H9 (cell line): ENCODE measurements around the gene WDR37. TPM values are rescaled to one million over a fixed set of nuclear protein-coding genes. Genes with fewer than 3 reads are reported as not detected.

Experiments used
- DNase-seq: peaks from one replicate; pipeline ENCODE4 v3.0.0-alpha.2; 2017
- H2AFZ ChIP-seq: one replicate; pipeline ENCODE4 v1.6.1; 2013; ENCODE audit warnings: mild to moderate bottlenecking, low read length, control low read depth, moderate library complexity
- H2AK5ac ChIP-seq: 2 replicates; pipeline ENCODE4 v1.6.1; 2013; ENCODE audit warnings: low read length, control low read depth, mixed read lengths; ENCODE audit not compliant: insufficient read length
- H2BK120ac ChIP-seq: one replicate; pipeline ENCODE4 v1.6.1; 2013; ENCODE audit warnings: low read depth, mild to moderate bottlenecking, low read length, control low read depth, inconsistent platforms; ENCODE audit not compliant: poor library complexity, severe bottlenecking
- H2BK12ac ChIP-seq: 2 replicates; pipeline ENCODE4 v1.6.1; 2013; ENCODE audit warnings: low read length, control low read depth, mixed read lengths, low read depth; ENCODE audit not compliant: insufficient read length
- H2BK15ac ChIP-seq: 2 replicates; pipeline ENCODE4 v1.6.1; 2013; ENCODE audit warnings: low read depth, low read length, control low read depth
- H2BK20ac ChIP-seq: one replicate; pipeline ENCODE4 v1.6.1; 2013; ENCODE audit warnings: low read depth, mild to moderate bottlenecking, low read length, control low read depth, inconsistent platforms; ENCODE audit not compliant: poor library complexity, severe bottlenecking
- H2BK5ac ChIP-seq: 2 replicates; pipeline ENCODE4 v1.6.1; 2013; ENCODE audit warnings: low read length, control low read depth, mixed read lengths; ENCODE audit not compliant: insufficient read length
- H3K14ac ChIP-seq: 2 replicates; pipeline ENCODE4 v1.6.1; 2013; ENCODE audit warnings: low read length, control low read depth; ENCODE audit not compliant: insufficient read depth
- H3K18ac ChIP-seq: 2 replicates; pipeline ENCODE4 v1.6.1; 2013; ENCODE audit warnings: low read depth, mild to moderate bottlenecking, mixed read lengths, low read length, control low read depth; ENCODE audit not compliant: insufficient read length
- H3K23ac ChIP-seq: 2 replicates; pipeline ENCODE4 v1.6.1; 2013; ENCODE audit warnings: low read length, control low read depth, mixed read lengths, low read depth; ENCODE audit not compliant: insufficient read length
- H3K23me2 ChIP-seq: 2 replicates; pipeline ENCODE4 v1.6.1; 2013; ENCODE audit warnings: low read depth, mild to moderate bottlenecking, mixed read lengths, low read length, control low read depth; ENCODE audit not compliant: insufficient read length, poor library complexity, severe bottlenecking
- H3K27ac ChIP-seq: 2 replicates; pipeline ENCODE4 v1.5.1; 2013; ENCODE audit warnings: low read length, control low read depth, mixed read lengths, low read depth; ENCODE audit not compliant: insufficient read length
- H3K27me3 ChIP-seq: 2 replicates; pipeline ENCODE4 v1.6.1; 2013; ENCODE audit warnings: low read length, control low read depth, inconsistent platforms; ENCODE audit not compliant: insufficient read depth
- H3K4ac ChIP-seq: 2 replicates; pipeline ENCODE4 v1.6.1; 2013; ENCODE audit warnings: low read depth, mild to moderate bottlenecking, control low read depth, inconsistent platforms, low read length, moderate library complexity
- H3K4me1 ChIP-seq: 2 replicates; pipeline ENCODE4 v1.6.1; 2013; ENCODE audit warnings: low read length, control low read depth, inconsistent platforms; ENCODE audit not compliant: insufficient read depth
- H3K4me2 ChIP-seq: 2 replicates; pipeline ENCODE4 v1.6.1; 2013; ENCODE audit warnings: low read length, control low read depth, mixed read lengths; ENCODE audit not compliant: insufficient read length, insufficient read depth
- H3K56ac ChIP-seq: 2 replicates; pipeline ENCODE4 v1.6.1; 2013; ENCODE audit warnings: low read depth, mild to moderate bottlenecking, mixed read lengths, low read length, control low read depth; ENCODE audit not compliant: insufficient read length
- H3K79me1 ChIP-seq: 2 replicates; pipeline ENCODE4 v1.6.1; 2013; ENCODE audit warnings: low read depth, mild to moderate bottlenecking, moderate library complexity, low read length, control low read depth, inconsistent platforms; ENCODE audit not compliant: insufficient read depth, poor library complexity, severe bottlenecking
- H3K79me2 ChIP-seq: 2 replicates; pipeline ENCODE4 v1.6.1; 2013; ENCODE audit warnings: low read length, control low read depth, inconsistent platforms; ENCODE audit not compliant: insufficient read depth
- H3K9ac ChIP-seq: 2 replicates; pipeline ENCODE4 v1.6.1; 2013; ENCODE audit warnings: low read length, control low read depth, mixed read lengths; ENCODE audit not compliant: insufficient read length; ENCODE audit errors: extremely low read depth
- H3K9me3 ChIP-seq: one replicate; pipeline ENCODE4 v1.6.1; 2013; ENCODE audit warnings: low read depth, low read length, inconsistent platforms; ENCODE audit not compliant: control insufficient read depth
- H3T11ph ChIP-seq: one replicate; pipeline ENCODE4 v1.6.1; 2013; ENCODE audit warnings: mild to moderate bottlenecking, low read length, control low read depth, inconsistent platforms
- H4K20me1 ChIP-seq: one replicate; pipeline ENCODE4 v1.6.1; 2013; ENCODE audit not compliant: control insufficient read depth, insufficient read length, insufficient read depth
- H4K5ac ChIP-seq: 2 replicates; pipeline ENCODE4 v1.6.1; 2013; ENCODE audit warnings: low read depth, mild to moderate bottlenecking, mixed read lengths, low read length, control low read depth; ENCODE audit not compliant: insufficient read length
- H4K8ac ChIP-seq: replicated peaks from 2 replicates; pipeline ENCODE4 v1.6.1; 2013; ENCODE audit warnings: low read length, control low read depth, mixed read lengths, low read depth; ENCODE audit not compliant: insufficient read length
- H4K91ac ChIP-seq: 2 replicates; pipeline ENCODE4 v1.6.1; 2013; ENCODE audit warnings: low read depth, mild to moderate bottlenecking, moderate library complexity, mixed read lengths, low read length, control low read depth; ENCODE audit not compliant: insufficient read length
- H3K27ac Mint-ChIP-seq, 3 experiments: 2 replicates in 2 of 3; 3 replicates in 1 of 3; pipeline ENCODE4 v1.8.0; 2020 to 2021; ENCODE audit warnings: mixed read lengths in 3 of 3, mild to moderate bottlenecking in 1 of 3, moderate library complexity in 1 of 3
- H3K27me3 Mint-ChIP-seq: 2 replicates; pipeline ENCODE4 v1.8.0; 2021; ENCODE audit warnings: low read depth, mild to moderate bottlenecking, moderate library complexity, mixed read lengths
- H3K36me3 Mint-ChIP-seq, 3 experiments: 2 replicates in 2 of 3; 3 replicates in 1 of 3; pipeline ENCODE4 v1.8.0; 2020 to 2021; ENCODE audit warnings: low read depth in 3 of 3, mixed read lengths in 3 of 3; ENCODE audit not compliant: insufficient read depth in 1 of 3
- H3K4me1 Mint-ChIP-seq, 2 experiments: 2 replicates each; pipeline ENCODE4 v1.8.0; 2020; ENCODE audit warnings: mixed read lengths in 2 of 2
- H3K4me3 Mint-ChIP-seq, 2 experiments: 2 replicates in 1 of 2; 3 replicates in 1 of 2; pipeline ENCODE4 v1.8.0; 2020 to 2021; ENCODE audit warnings: mild to moderate bottlenecking in 2 of 2, mixed read lengths in 2 of 2, moderate library complexity in 1 of 2
- H3K9me3 Mint-ChIP-seq, 2 experiments: 2 replicates in 1 of 2; 3 replicates in 1 of 2; pipeline ENCODE4 v1.8.0; 2020; ENCODE audit warnings: mild to moderate bottlenecking in 2 of 2, mixed read lengths in 2 of 2, moderate library complexity in 1 of 2
- WGBS: extraction: QIAGEN DNeasy Blood & Tissue Kit; methylation state at CpG from one replicate; pipeline ENCODE4 v1.1.7; 2013; ENCODE audit warnings: missing lambda C conversion rate, low lambda C conversion rate, mixed read lengths; ENCODE audit not compliant: insufficient read length; ENCODE audit errors: extremely low coverage; 5-methylcytosine and 5-hydroxymethylcytosine counted together
- total RNA-seq: library from RNA; stranded (reverse); gene quantifications from 2 replicates; pipeline ENCODE4 v1.2.1, GENCODE V29; 2021
- TF ChIP-seq, protein P1 (sequence below): fragments of 200-600 bp; sonication (generic); conservative IDR thresholded peaks from 3 replicates; pipeline ENCODE4 v1.8.0; 2021; ENCODE audit warnings: antibody characterized with exemption, mild to moderate bottlenecking

The WDR37 gene
- total RNA-seq, 1 experiment from 2014 or later: 13.1 TPM

DNA sequence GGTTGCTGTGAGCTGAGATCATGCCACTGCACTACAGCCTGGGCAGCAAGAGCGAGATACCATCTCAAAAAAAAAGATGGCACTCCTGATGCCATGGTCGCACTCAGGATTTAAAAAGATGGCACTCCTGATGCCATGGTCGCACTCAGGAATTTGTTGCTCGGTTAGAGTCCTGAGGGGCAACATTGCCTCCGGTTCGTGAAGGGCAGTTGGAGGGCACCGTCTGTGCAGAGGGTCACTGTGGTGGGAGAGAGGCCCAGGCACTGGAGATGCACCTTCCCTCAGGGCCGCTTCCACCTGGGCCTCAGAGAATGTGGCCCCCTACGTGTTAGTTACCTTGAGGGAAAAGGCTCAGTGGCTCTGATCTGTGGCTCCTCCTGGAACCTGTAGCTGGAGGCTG, 49.6 kb upstream of the WDR37 start:
- no peak overlapping the region for H2BK12ac ChIP-seq
- H3K9ac ChIP-seq: no peak overlapping the region
- H3K18ac ChIP-seq: no peak overlapping the region
- no peak overlapping the region for H4K8ac ChIP-seq
- H3K9me3 Mint-ChIP-seq: no peaks in the 10 kb centered on the region
- no peak overlapping the region for H2BK120ac ChIP-seq
- H2AK5ac ChIP-seq: no peak overlapping the region
- no peaks in the 10 kb centered on the region for H3K4me1 ChIP-seq
- no peak overlapping the region for H3K27ac ChIP-seq
- no peak overlapping the region for H3K4me3 Mint-ChIP-seq
- H3K36me3 Mint-ChIP-seq: peaks cover 75 to 96% (median 94%) of the 10 kb centered on the region in 3 experiments
- no peaks in the 10 kb centered on the region for H3K79me1 ChIP-seq
- H2AFZ ChIP-seq: no peak overlapping the region
- H4K91ac ChIP-seq: no peak overlapping the region
- H2BK15ac ChIP-seq: no peak overlapping the region
- no peaks in the 10 kb centered on the region for H3K9me3 ChIP-seq
- TF ChIP-seq, protein P1, sequence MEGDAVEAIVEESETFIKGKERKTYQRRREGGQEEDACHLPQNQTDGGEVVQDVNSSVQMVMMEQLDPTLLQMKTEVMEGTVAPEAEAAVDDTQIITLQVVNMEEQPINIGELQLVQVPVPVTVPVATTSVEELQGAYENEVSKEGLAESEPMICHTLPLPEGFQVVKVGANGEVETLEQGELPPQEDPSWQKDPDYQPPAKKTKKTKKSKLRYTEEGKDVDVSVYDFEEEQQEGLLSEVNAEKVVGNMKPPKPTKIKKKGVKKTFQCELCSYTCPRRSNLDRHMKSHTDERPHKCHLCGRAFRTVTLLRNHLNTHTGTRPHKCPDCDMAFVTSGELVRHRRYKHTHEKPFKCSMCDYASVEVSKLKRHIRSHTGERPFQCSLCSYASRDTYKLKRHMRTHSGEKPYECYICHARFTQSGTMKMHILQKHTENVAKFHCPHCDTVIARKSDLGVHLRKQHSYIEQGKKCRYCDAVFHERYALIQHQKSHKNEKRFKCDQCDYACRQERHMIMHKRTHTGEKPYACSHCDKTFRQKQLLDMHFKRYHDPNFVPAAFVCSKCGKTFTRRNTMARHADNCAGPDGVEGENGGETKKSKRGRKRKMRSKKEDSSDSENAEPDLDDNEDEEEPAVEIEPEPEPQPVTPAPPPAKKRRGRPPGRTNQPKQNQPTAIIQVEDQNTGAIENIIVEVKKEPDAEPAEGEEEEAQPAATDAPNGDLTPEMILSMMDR: no peak
- H3K27ac Mint-ChIP-seq: no peak overlapping the region
- no peaks in the 10 kb centered on the region for H3K79me2 ChIP-seq
- no peaks in the 10 kb centered on the region; the same call in 1 of the 2 replicates for H3K27me3 Mint-ChIP-seq
- no peak overlapping the region for H2BK5ac ChIP-seq
- H3K56ac ChIP-seq: no peak overlapping the region
- no peaks in the 10 kb centered on the region for H3K23me2 ChIP-seq
- H3K4ac ChIP-seq: no peak overlapping the region
- no peak overlapping the region for H4K5ac ChIP-seq
- H3K27me3 ChIP-seq: no peaks in the 10 kb centered on the region
- no peaks in the 10 kb centered on the region for H3K4me1 Mint-ChIP-seq
- WGBS: no CpG with 5 or more reads among the region's 9 CpGs
- H2BK20ac ChIP-seq: no peak overlapping the region
- H3K14ac ChIP-seq: no peak overlapping the region
- H3T11ph ChIP-seq: no peak overlapping the region
- DNase-seq: no peak
- H4K20me1 ChIP-seq: peaks cover 4% of the 10 kb centered on the region
- no peak overlapping the region for H3K4me2 ChIP-seq
- no peak overlapping the region for H3K23ac ChIP-seq
